ENCODE measurements around the gene TRAPPC2L.

TRAPPC2L gene

GRCh38 chr16:88861359-88861758 is 4.4 kb downstream of the TRAPPC2L start:
- no peak for DNase-seq (ENCODE audit: low spot score)

GRCh38 chr16:88862968-88863367 is 6.0 kb downstream of the TRAPPC2L start:
- DNase-seq (ENCODE audit: low spot score) = no peak

- DNase-seq (ENCODE audit: low spot score) = no peak
Observed at GRCh38 chr16:88863426-88863825, 6.5 kb downstream of the TRAPPC2L start.

- no peak for DNase-seq (ENCODE audit: low spot score)
Observed at GRCh38 chr16:88864099-88864498, 7.2 kb downstream of the TRAPPC2L start.

- DNase-seq (ENCODE audit: low spot score) = no peak
Observed at GRCh38 chr16:88864521-88864920, 7.6 kb downstream of the TRAPPC2L start.

- DNase-seq (ENCODE audit: low spot score) = no peak
Observed at GRCh38 chr16:88865310-88865709, 8.4 kb downstream of the TRAPPC2L start.

- DNase-seq (ENCODE audit: low spot score) = no peak
Observed at GRCh38 chr16:88865742-88866141, 8.8 kb downstream of the TRAPPC2L start.

- no peak for DNase-seq (ENCODE audit: low spot score)
Observed at GRCh38 chr16:88866151-88866920, 9.4 kb downstream of the TRAPPC2L start, which contains the start of gene PABPN1L. Gene PABPN1L (minus strand): TSS chr16:88866660. CDS start chr16:88866606, 54 bp downstream.

GRCh38 chr16:88867581-88868246 is 10.8 kb downstream of the TRAPPC2L start:
- no peak for DNase-seq (ENCODE audit: low spot score)

GRCh38 chr16:88868974-88869672 is 12.2 kb downstream of the TRAPPC2L start:
- no peak for DNase-seq (ENCODE audit: low spot score)

GRCh38 chr16:88869673-88869980 is 12.7 kb downstream of the TRAPPC2L start:
- no peak for DNase-seq (ENCODE audit: low spot score)

GRCh38 chr16:88870608-88871348 is 13.9 kb downstream of the TRAPPC2L start:
- DNase-seq (ENCODE audit: low spot score) = no peak

GRCh38 chr16:88871349-88871702 is 14.4 kb downstream of the TRAPPC2L start:
- no peak for DNase-seq (ENCODE audit: low spot score)

GRCh38 chr16:88871730-88872416 is 14.9 kb downstream of the TRAPPC2L start:
- no peak for DNase-seq (ENCODE audit: low spot score)

GRCh38 chr16:88872650-88873331 is 15.9 kb downstream of the TRAPPC2L start:
- DNase-seq (ENCODE audit: low spot score) = no peak

GRCh38 chr16:88874938-88875599 is 18.1 kb downstream of the TRAPPC2L start:
- DNase-seq (ENCODE audit: low spot score) = no peak

- DNase-seq (ENCODE audit: low spot score) = no peak
Observed at GRCh38 chr16:88875703-88876234, 18.8 kb downstream of the TRAPPC2L start.

- no peak for DNase-seq (ENCODE audit: low spot score)
Observed at GRCh38 chr16:88876942-88877526, 20.1 kb downstream of the TRAPPC2L start.

GRCh38 chr16:88877564-88878289 is 20.8 kb downstream of the TRAPPC2L start:
- no peak for DNase-seq (ENCODE audit: low spot score)

Measured in hepatic stellate cell (primary cell).